Suprapubic skin (tissue), 4 donors: ENCODE data around the gene EFCAB6.

ENCODE experiments used
- POLR2A ChIP-seq, 2 donors: fragments of 450-650 bp; IDR thresholded peaks; one replicate each; pipeline ENCODE4 v1.6.1; 2017; ENCODE audit warnings: antibody characterized with exemption in 2 of 2, mild to moderate bottlenecking in 2 of 2, moderate library complexity in 2 of 2
- POLR2AphosphoS5 ChIP-seq, 3 donors: sonication (generic); formaldehyde crosslinking; IDR thresholded peaks; one replicate each; pipeline ENCODE4 v1.6.1; 2017; ENCODE audit warnings: antibody characterized with exemption in 3 of 3

DNA sequence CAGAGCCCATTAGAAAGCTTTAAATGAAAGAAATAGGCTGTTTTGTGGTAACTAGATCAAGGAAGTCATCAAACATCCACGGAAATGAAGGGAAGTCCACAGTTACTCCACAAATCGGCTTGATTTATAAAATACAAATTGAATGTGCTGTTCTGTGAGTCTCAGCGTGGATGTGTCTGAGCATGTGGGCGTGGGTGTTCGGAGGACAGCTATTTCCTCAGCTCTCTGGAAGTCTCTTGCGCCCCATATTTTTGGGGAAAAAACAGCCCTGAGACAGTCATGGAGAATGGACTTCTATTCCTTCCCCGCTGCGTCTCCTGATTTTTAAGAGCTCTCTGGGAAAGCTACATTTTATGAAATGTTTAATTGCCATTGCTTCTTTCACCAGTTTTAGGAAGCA, 144.4 kb downstream of the EFCAB6 start:
- TF ChIP-seq POLR2A (IDR thresholded peaks at IDR 0.05): no peak
- no peak for TF ChIP-seq POLR2AphosphoS5 (IDR thresholded peaks at IDR 0.05)
